HG03097 (cell line): Measurements from ENCODE around the gene CHMP4B.
"Not testable (repeated sequence)": the region's sequence is repeated elsewhere in the genome, so short reads cannot be mapped to it uniquely, and the experiment has no call there.

Experiments used
- ATAC-seq: cut with Tn5 transposase; IDR thresholded peaks from one replicate; pipeline ENCODE4 v1.9.1; 2021; ENCODE audit not compliant: unreplicated experiment, low FRiP score

Gene CHMP4B

GRCh38 chr20:33789109-33789857 is 21.9 kb upstream of the CHMP4B start:
- no peak for ATAC-seq

- no peak for ATAC-seq
Measured at GRCh38 chr20:33789858-33790182, 21.3 kb upstream of the CHMP4B start.

- ATAC-seq = no peak
Measured at GRCh38 chr20:33790566-33790965, 20.6 kb upstream of the CHMP4B start.

- ATAC-seq = no peak
Measured at GRCh38 chr20:33791021-33791420, 20.1 kb upstream of the CHMP4B start.

- ATAC-seq = no peak
Measured at GRCh38 chr20:33791540-33791939, 19.6 kb upstream of the CHMP4B start.

GRCh38 chr20:33791959-33792597 is 19.1 kb upstream of the CHMP4B start:
- ATAC-seq = no peak

GRCh38 chr20:33792598-33792989 is 18.6 kb upstream of the CHMP4B start:
- ATAC-seq = not testable (repeated sequence)

GRCh38 chr20:33793011-33793931 is 17.9 kb upstream of the CHMP4B start:
- no peak for ATAC-seq

GRCh38 chr20:33796263-33796906 is 14.8 kb upstream of the CHMP4B start:
- no peak for ATAC-seq

- no peak for ATAC-seq
Measured at GRCh38 chr20:33796907-33797544, 14.1 kb upstream of the CHMP4B start.

- no peak for ATAC-seq
Measured at GRCh38 chr20:33798444-33798843, 12.7 kb upstream of the CHMP4B start.

- ATAC-seq = no peak
Measured at GRCh38 chr20:33803921-33804337, 7.2 kb upstream of the CHMP4B start.

- ATAC-seq = no peak
Measured at GRCh38 chr20:33808388-33808787, 2.8 kb upstream of the CHMP4B start.

GRCh38 chr20:33810259-33810658 is 889 bp upstream of the CHMP4B start:
- ATAC-seq = no peak

GRCh38 chr20:33811776-33812151 is 616 bp downstream of the CHMP4B start:
- ATAC-seq = no peak

GRCh38 chr20:33812152-33812849 is 1.2 kb downstream of the CHMP4B start:
- ATAC-seq = no peak

GRCh38 chr20:33812908-33813462 is 1.8 kb downstream of the CHMP4B start:
- ATAC-seq = no peak

GRCh38 chr20:33814238-33814712 is 3.1 kb downstream of the CHMP4B start:
- ATAC-seq = no peak

GRCh38 chr20:33815671-33816070 is 4.5 kb downstream of the CHMP4B start:
- no peak for ATAC-seq
